CD4-positive, alpha-beta T cell treated with Interleukin-10 for 1 hour (primary cell): Measurements from ENCODE around the gene SORBS2.

Experiments used
- DNase-seq: peaks from one replicate; pipeline ENCODE4 v3.0.0-alpha.2; 2020

The SORBS2 gene

GRCh38 chr4:185835814-185836213, 23.8 kb upstream of the SORBS2 start:
- DNase-seq = no peak

GRCh38 chr4:185835336-185835735, 23.3 kb upstream of the SORBS2 start:
- DNase-seq = no peak

GRCh38 chr4:185834778-185835177, 22.8 kb upstream of the SORBS2 start:
- DNase-seq = no peak

- no peak for DNase-seq
Observed at GRCh38 chr4:185834088-185834487, 22.1 kb upstream of the SORBS2 start.

GRCh38 chr4:185833055-185833598, 21.1 kb upstream of the SORBS2 start:
- DNase-seq = no peak

- no peak for DNase-seq
Observed at GRCh38 chr4:185831125-185831815, 19.3 kb upstream of the SORBS2 start.

GRCh38 chr4:185830263-185830994, 18.4 kb upstream of the SORBS2 start:
- DNase-seq = no peak

- DNase-seq = no peak
Observed at GRCh38 chr4:185826381-185826780, 14.4 kb upstream of the SORBS2 start.

GRCh38 chr4:185825737-185826136, 13.7 kb upstream of the SORBS2 start:
- DNase-seq = no peak

- no peak for DNase-seq
Observed at GRCh38 chr4:185822791-185823190, 10.8 kb upstream of the SORBS2 start.

GRCh38 chr4:185821029-185821419, 9.0 kb upstream of the SORBS2 start:
- no peak for DNase-seq

GRCh38 chr4:185820146-185821028, 8.4 kb upstream of the SORBS2 start:
- DNase-seq = no peak

- no peak for DNase-seq
Observed at GRCh38 chr4:185819144-185819543, 7.2 kb upstream of the SORBS2 start.

GRCh38 chr4:185817403-185817818, 5.4 kb upstream of the SORBS2 start:
- no peak for DNase-seq

GRCh38 chr4:185813133-185813532, 1.1 kb upstream of the SORBS2 start:
- DNase-seq = no peak

- no peak for DNase-seq
Observed at GRCh38 chr4:185810746-185811508, 1.1 kb downstream of the SORBS2 start.

GRCh38 chr4:185809533-185810071, 2.4 kb downstream of the SORBS2 start:
- no peak for DNase-seq

GRCh38 chr4:185809121-185809520, 2.9 kb downstream of the SORBS2 start:
- no peak for DNase-seq

GRCh38 chr4:185805979-185806378, 6.0 kb downstream of the SORBS2 start:
- DNase-seq = no peak

GRCh38 chr4:185805262-185805802, 6.7 kb downstream of the SORBS2 start:
- DNase-seq = no peak

GRCh38 chr4:185803022-185803421, 9.0 kb downstream of the SORBS2 start:
- no peak for DNase-seq

- no peak for DNase-seq
Observed at GRCh38 chr4:185801471-185801870, 10.5 kb downstream of the SORBS2 start.
